Lung microvascular endothelial cell (primary cell): ENCODE results near the gene PSENEN. TPM values are rescaled to one million over a fixed set of nuclear protein-coding genes. Genes with fewer than 3 reads are reported as not detected.
A peak's percentile ranks its signal among the peaks of the same experiment; 100 is the strongest.

Source experiments
- DNase-seq, 2 donors: peaks; one replicate each; pipeline versions ENCODE4 v3.0.0 to v3.0.0-alpha.2; 2010; ENCODE audit warnings: low read depth in 2 of 2
- total RNA-seq: library from RNA; depleted of rRNA; stranded (reverse); fragments of >200 nt; gene quantifications from 2 replicates; pipeline ENCODE4 v1.2.1, GENCODE V29; 2014

PSENEN gene
- total RNA-seq, 1 donor from 2014 or later, result 16.5 TPM

DNA sequence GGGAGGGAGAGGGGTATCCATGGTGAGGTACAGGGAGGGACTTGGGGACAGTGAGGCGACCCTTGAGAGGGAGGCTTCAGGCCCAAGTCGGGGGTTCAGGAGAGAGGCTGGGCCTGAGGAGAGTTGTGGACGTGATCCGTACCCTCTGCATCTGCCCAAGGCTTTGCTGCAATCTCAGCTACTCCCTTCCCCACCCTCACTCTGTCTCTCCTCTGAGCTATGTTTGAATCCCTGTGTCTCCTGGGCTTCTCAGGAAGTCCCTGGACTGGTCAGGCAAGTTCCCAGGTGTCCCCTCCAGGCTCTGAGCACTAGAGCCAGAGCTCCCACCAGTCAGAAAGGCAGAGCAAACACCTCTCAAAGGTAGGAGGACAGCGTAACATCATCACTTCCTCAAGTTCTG lies 4.7 kb downstream of the PSENEN start:
- no peak for DNase-seq

DNA sequence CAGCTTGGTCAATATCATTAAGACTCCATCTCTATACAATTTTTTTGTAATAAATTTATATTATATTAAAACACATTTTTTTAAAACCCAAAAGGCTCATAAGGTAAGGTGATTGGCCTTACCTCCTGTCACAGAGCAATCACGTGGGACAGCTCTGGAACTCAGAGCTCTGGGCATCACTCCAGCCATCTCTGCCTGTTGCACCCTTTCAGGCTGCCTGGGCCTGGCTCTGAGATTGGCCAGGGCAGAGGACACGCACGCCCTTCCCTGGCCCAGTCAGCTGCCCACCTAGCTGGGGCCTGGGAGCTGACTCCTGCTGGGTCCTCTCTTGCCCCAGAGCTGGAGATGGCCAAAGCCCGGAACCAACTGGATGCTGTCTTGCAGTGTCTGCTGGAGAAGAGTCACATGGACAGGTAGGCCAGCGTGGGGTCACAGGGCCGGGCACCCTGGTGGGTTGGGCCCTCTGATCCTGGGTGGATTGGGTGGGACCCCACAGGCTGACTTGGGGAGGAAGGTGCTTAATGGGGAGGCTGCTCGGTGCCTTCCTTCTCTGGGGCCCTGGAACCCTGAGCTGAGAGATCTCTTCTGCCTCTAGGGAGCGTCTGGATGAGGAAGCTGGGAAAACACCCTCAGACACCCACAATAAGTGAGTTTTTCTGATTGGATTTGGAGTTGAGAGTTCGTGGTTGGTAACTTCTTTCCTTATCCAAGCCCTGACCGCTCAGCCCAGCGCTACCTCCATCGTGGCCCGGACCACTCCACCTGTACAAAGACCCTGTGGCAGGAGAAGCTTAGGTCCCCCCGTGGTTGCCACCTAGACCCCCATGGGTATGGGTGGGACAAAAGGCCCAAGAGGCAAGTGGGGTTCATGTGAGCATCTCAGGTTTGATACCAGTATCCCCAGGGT lies 6.6 kb downstream of the PSENEN start:
- DNase-seq, result no peak

DNA sequence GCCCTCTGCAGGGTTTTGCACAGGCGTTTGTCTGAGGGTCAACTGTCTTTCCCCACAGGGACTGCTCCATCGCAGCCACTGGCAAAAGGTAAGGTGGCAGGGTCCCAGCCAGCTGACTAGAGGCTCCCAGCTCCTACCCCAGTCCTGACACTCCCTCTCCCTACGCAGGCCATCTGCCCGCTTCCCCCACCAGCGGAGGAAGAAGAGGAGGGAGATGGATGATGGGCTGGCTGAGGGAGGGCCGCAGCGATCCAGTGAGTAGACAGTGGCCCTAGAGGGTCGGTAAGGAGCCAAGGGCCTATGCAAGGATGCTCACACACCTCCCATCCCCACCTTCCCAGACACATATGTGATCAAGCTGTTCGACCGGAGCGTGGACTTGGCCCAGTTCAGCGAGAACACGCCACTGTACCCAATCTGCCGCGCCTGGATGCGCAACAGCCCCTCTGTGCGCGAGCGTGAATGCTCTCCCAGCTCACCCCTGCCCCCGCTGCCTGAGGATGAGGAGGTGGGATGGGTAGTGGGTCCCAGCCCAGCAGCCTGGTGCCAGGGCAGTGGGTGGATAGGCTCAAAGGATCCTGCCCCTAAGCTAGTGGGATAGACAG lies 7.4 kb downstream of the PSENEN start:
- DNase-seq, result no peak

DNA sequence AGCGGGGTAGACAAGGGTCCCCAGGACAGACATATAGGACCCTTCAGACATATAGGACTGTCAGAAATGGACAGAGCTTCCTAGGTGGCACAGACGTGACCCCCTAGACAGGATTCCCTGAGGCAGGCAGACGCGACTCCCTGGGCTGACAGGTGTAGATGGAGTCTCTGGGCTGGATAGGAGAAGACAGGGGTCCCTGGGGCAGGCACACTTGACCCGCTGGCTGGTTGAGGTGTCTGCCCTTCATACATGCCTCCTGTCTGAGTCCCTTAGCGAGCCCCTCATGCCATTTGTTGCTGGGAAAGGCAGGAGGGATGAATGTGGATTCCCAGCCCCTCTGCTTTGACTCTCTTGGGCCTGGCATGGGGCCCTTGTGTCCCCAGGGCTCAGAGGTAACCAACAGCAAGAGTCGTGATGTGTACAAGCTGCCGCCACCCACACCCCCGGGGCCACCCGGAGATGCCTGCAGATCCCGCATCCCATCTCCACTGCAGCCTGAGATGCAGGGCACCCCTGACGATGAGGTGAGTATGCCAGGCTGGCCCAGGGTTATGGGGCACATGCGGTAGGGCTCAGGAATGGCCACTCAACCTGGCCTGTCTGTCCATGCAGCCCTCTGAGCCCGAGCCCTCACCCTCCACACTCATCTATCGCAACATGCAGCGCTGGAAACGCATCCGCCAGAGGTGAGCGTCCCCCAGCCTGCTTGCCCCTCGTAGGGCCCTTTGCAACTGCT lies 8.4 kb downstream of the PSENEN start:
- DNase-seq, result no peak

DNA sequence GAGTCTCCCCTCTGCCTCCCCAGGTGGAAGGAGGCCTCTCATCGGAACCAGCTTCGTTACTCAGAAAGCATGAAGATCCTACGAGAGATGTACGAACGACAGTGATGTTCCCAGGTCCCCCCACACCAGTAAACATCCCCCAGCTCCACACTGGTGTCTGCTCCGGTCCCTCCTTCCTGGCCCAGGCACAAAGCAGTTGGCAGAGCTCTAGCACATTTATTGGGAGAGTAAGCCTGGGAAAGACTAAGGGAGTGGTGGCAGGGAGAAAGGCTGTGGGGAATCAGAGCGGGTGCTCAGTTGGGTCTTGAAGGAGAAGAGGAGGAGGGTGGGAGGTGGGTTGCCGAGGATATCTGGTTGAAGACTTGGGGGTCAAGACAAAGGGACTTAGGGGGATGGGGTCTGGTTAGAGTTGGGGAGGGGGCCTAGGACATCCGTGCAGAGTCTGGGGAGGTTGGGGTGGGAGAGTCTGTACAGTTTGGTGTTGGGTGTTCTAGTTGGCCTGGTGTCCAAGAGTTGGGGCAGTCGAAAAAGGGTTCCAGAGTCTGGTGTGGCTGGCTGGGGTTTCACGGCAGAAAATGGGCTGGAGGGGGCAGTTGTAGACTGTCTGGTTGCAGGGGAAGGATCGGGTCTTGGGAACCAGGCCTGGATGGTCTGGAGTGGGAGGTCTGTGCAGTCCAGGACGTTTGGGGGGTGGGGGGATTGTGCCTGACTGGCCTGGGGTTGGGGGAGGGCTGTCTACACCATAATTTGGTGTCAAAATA lies 9.1 kb downstream of the PSENEN start:
- DNase-seq, result no peak

DNA sequence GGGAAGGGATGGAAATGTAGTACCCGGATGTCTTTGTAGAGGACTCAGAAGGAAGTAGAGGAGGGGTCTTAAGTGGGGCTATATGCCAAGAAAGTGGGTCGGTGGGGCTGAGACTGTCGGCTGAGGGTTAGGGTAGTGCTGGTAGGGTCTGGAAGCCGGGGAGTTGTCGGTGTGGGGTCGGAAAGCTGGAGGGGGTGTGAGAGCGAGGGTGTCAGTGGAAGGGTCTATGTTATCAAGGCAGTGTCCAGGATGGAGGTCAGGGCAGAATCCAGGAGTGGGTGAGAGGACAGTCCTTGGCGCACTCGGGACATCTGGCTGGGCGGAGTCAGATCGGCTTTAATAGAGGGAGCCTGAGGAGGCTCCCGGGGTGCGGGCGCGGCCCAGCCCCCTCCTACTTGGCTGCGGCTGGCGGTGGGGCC lies 9.7 kb downstream of the PSENEN start:
- DNase-seq, result no peak

DNA sequence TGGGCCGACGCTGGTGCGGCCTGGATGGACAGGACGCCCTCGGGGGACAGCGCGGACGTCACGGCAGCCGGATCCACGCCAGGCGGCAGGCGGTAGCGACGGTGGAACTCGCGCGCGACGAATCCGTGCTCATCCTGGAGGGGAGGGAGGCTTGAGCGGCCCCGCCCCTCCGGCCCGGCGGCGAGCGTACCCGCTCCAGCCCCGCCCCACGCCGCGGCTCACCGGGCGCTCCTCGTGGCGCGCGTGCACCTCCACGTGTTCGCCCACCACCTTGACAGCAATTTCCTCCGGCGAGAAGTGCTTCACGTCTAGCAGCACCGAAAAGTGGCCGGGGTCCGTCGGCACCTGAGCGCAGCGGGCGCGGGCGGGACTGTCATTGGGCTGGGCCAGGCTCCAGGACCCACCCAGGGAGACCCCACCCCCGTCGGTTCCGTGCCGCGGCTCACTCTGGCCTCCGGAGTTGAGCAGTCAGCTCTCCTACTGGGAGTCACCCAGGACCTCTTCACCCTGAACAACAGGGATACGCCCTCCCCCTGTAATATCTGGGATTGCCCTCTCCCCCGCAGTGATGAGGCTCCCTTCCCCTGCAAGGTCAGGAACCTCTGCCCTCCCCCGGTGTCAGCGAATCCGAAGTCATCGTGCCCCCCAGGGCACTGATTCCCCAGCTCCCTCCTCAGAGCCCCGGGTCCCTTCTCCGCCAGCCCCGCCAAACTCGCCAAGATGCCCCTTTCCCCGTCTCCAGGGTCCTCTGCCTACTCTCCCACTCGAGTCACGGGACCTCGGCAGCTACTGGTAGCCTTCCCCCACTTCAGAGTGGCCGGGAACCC lies 10.3 kb downstream of the PSENEN start:
- DNase-seq, result peak in 1 of 2 donors; percentile 60

DNA sequence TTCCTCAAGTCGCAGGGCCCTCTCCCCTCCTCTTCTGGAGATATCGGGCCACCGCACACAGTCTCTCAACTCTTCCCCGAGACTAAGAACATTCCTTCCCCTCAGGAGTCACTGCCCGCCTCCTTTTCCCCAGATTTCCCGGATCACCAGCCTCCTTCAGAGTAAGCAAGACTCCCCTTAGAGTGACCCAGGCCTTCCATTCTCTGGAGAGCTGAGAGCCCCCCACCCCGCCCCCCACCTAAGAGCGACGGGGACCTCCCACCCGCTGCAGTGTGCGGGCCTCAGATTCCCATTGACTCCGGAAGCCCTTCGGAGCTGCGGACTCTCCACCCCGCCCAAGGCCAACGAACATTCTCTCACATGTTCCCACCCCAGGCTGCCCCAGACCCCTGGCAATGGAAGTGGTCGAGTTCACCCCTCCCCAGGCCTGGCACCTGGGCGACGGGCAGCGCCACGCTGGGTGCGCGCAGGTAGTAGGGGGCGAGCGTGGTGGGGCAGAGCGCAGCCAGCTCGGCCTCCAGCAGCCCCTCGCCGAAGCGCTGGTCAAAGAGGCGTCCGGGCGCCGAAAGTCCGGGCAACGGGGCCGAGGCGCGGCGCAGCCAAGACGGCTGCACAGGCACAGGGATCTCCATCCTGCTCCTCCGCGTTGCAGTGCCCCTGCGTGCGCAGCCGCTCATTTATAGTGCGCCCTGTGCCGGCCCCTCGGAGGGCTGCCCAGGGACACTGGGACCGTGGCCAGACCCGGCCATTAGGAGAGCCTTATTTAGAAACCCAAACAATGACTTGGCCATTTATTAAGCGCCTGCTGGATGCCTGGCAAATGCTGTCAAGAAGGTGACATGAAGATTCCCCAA lies 11.2 kb downstream of the PSENEN start, which contains the start of gene HSPB6:
TSS of gene HSPB6 (minus strand) at position 653 of the 854 bp plus-strand sequence. CDS start at position 632, 21 bp downstream.
- peak; percentile 31 to 37 for DNase-seq

DNA sequence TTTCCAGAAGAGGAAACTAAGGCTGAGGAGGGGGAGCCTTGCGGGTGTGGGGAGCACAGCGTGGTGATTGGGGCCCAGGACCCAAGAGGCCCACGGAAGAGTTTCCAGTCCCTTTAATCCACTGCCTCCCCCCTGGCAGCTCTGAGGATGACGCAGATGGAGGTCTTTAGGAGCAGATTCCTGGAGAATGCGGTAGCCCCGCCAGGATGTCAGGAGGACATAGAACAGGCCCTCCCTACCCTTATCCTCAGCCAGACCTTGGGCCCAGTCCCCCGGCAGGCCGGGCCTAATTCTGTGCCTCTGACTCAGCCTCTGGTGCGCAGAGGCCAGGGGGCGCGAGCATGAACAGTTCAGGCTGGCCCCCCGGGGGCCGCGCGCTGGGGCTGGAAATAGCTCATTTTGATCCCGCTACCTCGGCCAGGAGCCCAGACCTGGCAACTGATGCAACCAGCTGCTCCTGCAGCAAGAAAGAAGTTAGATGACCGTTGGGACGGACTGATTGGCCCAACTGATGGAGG lies 11.8 kb downstream of the PSENEN start:
- DNase-seq, result peak in 1 of 2 donors; percentile 67

DNA sequence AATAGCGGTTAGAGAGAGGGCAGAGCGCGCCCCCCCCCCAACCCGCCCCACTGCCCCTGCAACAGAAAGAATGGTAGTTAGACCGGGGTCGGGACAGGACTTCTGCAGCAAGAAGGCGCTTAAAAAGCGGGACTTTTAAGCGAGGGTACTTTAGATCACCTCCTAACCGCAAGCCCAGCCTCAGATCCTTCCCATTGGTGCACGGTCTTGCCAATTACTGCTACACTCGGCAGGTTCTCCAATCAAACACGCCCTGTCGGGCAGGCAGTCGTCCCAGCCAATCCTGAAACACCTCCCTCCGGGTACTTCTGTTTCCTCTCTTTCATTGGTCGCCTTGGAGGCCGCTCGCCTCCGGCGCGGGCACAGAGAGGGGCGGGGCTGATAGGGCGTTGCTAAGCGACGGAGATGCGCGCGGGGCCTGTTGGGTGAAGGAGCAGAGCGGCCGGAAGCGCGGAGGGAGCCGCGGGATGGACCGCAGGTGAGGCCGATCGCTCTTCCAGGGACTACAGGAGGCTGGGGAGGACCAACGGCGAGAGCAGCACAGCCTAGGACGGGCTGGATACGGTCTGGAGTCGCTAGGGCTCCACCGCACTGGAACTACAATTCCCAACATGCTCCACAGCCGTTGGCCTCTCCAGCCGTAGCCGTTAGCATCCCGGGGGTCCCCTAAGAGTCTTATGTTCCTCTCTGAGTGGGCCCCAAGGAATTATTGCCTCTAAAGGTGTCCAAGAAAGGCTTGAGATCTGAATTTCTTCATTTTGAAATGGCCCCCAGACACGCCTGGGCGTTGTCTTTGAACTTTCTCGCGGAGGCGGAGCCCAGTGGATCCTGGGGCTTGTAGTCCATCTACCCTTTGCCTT lies 12.5 kb downstream of the PSENEN start, which contains the start of gene PROSER3:
TSS of gene PROSER3 (plus strand) at position 428 of the 860 bp plus-strand sequence. CDS start at position 468, 40 bp downstream.
- peak; percentile 99 to 100 for DNase-seq

DNA sequence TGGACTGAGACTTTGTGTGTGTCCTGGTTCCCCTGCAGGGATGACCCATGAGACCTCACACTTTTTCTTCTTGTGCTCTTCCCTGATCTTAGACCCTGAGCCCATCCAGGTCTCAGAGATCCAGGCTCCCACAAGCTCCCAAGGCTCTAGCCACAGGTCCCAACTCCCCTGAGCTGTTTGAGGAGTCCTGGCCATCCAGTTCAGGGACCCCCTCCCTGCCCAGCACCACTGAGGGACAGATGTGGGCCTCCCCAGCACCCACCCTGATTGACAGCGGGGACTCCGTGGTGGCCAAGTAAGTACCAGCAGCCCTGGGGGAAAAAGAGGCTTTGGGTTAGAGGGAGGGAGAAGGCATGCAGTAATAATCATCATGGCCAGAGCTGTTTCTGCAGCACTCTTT lies 14.2 kb downstream of the PSENEN start:
- DNase-seq, result no peak

DNA sequence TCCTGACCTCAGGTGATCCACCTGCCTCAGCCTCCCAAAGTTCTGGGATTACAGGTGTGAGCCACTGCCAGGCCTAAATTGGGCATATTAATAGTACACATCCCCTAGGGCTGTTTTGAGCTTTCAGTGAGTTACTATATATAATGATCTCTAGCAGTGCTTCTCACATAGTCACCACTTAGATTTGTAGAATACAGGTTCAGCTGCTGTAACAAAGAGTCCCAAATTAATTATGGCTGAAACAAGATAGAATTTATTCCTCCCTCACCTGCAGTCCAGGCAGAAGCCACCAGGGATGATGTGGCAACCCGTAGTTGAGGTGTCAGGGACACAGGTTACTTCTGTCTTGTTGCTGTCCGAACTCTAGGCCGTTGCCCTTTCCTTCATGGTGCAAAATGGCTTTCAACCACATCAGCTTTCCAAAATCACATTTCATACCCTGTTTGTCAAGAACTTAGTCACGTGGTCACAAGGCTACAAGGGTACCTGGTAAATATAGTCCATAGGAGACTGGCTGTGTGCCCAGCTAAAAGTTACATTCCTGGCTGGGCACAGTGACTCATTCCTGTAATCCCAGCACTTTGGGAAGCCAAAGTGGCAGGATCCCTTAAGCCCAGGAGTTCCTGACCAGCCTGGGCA lies 15.4 kb downstream of the PSENEN start:
- DNase-seq, result no peak

DNA sequence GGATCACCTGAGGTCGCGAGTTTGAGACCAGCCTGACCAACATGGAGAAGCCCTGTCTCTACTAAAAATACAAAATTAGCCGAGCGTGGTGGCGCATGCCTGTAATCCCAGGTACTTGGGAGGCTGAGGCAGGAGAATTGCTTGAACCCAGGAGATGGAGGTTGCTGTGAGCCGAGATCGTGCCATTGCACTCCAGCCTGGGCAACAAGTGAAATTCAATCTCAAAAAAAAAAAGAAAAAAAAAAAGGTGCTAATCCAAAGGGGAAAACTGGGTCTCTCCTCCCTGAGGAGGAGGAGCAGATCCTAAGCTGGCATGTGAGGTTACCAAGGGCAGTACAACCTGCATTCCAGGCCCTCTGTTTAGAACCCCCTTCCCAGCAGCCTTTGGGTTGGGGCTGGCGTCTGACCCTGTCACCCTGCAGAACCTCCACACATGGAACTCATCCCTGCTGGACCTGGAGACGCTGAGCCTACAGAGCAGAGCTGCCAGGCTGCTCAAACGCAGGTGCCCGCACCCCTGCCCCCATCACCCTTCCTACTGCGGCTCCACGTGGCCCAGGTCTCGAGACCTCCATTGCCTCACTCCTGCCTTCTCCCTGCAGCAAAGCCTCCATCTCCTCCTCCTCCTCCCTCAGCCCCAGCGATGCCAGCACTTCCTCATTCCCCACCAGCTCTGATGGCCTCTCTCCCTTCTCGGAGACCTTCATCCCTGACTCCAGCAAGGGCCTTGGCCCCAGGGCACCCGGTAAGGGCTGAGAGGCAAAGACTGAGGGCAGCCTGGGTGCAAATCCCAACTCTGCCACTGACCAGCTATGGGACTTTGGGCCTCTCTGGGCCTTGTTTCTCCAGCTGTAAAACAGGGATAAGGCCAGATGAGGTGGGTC lies 19.2 kb downstream of the PSENEN start:
- DNase-seq, result no peak

DNA sequence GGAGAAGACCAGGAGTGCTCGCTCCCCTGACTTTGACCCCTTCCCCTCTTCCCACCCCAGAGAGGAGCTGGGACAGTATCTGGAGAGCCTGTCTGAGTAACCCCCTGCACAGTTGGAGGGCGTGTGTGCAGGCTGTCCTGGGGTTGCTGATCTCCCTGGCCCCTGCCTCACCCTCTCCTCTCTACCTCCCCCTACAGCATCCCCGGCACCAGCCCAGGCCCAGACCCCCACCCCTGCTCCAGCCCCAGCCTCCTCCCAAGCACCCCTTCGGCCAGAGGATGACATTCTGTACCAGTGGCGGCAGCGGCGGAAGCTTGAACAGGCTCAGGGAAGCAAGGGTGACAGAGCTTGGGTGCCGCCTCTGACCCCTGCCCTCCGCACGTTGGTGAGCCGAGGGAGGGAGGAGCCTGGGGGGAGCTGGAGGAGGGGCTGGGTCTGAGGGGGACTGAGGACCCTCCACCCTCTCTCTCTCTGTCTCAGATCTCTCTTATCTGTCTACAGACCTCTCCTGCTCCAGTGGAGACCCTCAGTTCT lies 21.2 kb downstream of the PSENEN start:
- no peak for DNase-seq

DNA sequence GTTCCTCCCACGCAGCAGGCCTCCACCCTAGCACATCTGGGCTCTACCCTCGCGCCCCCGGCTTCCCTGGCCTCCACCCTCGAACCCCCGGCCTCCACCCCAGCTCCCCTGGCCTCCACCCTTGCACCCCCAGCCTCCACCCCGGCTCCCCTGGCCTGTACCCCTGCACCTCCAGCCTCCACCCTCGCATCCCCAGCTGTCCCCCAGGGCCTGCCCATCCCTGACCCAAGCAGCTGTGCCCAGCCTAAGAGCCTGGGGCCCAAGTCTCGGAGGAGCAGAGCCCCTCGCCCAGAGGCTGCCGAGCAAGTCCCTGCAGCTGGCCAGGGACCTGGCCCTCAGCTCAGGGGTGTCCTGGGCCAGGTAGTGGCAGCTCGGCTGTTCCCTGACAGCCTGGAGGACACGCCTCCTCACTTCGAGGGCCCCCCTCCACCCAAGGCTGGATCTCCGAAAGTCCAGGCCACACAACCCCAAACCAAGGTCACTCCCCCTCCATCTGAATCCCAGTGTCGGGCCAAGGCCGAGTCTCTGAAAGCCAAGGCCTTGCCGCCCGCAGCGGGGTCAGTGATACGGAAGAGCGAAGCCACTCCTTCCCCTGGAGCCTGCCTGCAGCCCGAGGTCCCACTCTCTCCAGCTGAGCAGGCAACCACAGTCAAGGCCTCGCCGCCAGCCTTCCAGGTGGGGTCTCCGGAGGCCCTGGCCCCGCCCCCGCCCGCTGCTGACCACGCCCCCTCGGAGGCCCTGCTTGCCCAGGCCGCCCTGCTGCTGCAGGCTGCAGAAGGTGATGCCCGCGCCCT lies 22.0 kb downstream of the PSENEN start:
- DNase-seq, result no peak

DNA sequence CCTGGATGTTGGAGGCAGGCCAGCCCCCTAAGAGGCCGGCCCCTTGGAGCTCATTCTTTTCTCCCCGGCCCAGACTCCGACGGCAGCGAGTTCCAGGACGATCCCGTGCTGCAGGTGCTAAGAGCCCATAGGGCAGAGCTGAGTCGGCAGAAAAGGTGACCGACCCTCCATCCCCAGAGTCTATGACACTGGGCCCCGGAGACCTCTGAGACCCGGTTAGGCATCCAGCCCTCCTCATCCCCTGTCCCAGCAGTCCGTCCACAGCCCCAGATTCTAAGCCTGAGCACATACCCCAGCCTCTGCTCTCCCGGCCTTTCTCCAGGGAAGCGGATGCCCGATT lies 22.6 kb downstream of the PSENEN start:
- DNase-seq, result no peak
